Measurements from ENCODE around the gene ROPN1B.
"Not testable (repeated sequence)": the region's sequence is repeated elsewhere in the genome, so short reads cannot be mapped to it uniquely, and the experiment has no call there.

GRCh38 chr3:125951176-125951575, 17.8 kb upstream of the ROPN1B start:
- not testable (repeated sequence) for TF ChIP-seq CTCF, POLR2AphosphoS5, POLR2A (IDR thresholded peaks at IDR 0.05)
